Cardiac muscle cell (in vitro differentiated cells and primary cell): ENCODE results near the gene ZNF609. TPM values are rescaled to one million over a fixed set of nuclear protein-coding genes. Genes with fewer than 3 reads are reported as not detected.
"Not testable (repeated sequence)": the region's sequence is repeated elsewhere in the genome, so short reads cannot be mapped to it uniquely, and the experiment has no call there.

Experiments
- DNase-seq, 2 donors: peaks; one replicate each; pipeline versions ENCODE4 v3.0.0 to v3.0.0-alpha.2; 2010 to 2017; ENCODE audit warnings: low read depth in 1 of 2, low spot score in 1 of 2
- H3K27ac ChIP-seq: fragments of 200-600 bp; sonication (generic); 2 replicates; pipeline ENCODE4 v1.5.1; 2016
- H3K27me3 ChIP-seq: fragments of 200-600 bp; sonication (generic); 2 replicates; pipeline ENCODE4 v1.6.0; 2016; ENCODE audit warnings: control low read depth
- H3K36me3 ChIP-seq: fragments of 200-600 bp; sonication (generic); 2 replicates; pipeline ENCODE4 v1.5.1; 2016; ENCODE audit warnings: control low read depth
- H3K4me1 ChIP-seq: fragments of 200-600 bp; sonication (generic); 2 replicates; pipeline ENCODE4 v1.8.1; 2017; ENCODE audit warnings: low read depth, mild to moderate bottlenecking, mixed run types
- H3K4me3 ChIP-seq: fragments of 200-600 bp; sonication (generic); 2 replicates; pipeline ENCODE4 v1.5.1; 2016; ENCODE audit warnings: mild to moderate bottlenecking
- H3K9me3 ChIP-seq: fragments of 200-600 bp; sonication (generic); 2 replicates; pipeline ENCODE4 v1.5.1; 2017; ENCODE audit warnings: low read depth, mild to moderate bottlenecking, control low read depth
- CTCF ChIP-seq: IDR thresholded peaks from 2 replicates; pipeline ENCODE4 v1.5.1; 2012; ENCODE audit warnings: low read depth, mild to moderate bottlenecking, low read length
- polyA plus RNA-seq: library from polyadenylated mRNA; unstranded; fragments of >200 nt; fragmentation: Nextera tagmentation; extraction: Ambion mirVana; gene quantifications from 2 replicates; pipeline ENCODE4 v1.2.1, GENCODE V29; 2016
- total RNA-seq: library from RNA; depleted of rRNA; stranded (reverse); fragments of >200 nt; gene quantifications from 2 replicates; pipeline ENCODE4 v1.2.3, GENCODE V29; 2016

Gene ZNF609
- total and polyA plus RNA-seq, 2 experiments from 2014 or later: 25.6 to 41.4 TPM

- Histone ChIP-seq H3K4me1 (peaks cover 1% of the 10 kb centered on the region), H3K27me3 (no peaks in the 10 kb centered on the region), H3K27ac (no peak overlapping the region), H3K36me3 (no peaks in the 10 kb centered on the region), H3K4me3 (no peak overlapping the region), H3K9me3 (no peaks in the 10 kb centered on the region)
- DNase-seq: no peak
- no peak for TF ChIP-seq CTCF
Measured at GRCh38 chr15:64480891-64481290, 20.5 kb downstream of the ZNF609 start.

GRCh38 chr15:64483749-64484148, 23.4 kb downstream of the ZNF609 start:
- DNase-seq: no peak
- no peaks in the 10 kb centered on the region for H3K9me3 ChIP-seq
- TF ChIP-seq CTCF: no peak

GRCh38 chr15:64485796-64486195, 25.4 kb downstream of the ZNF609 start:
- Histone ChIP-seq H3K27me3 (no peaks in the 10 kb centered on the region), H3K4me1 (peaks cover 5% of the 10 kb centered on the region), H3K9me3 (no peaks in the 10 kb centered on the region), H3K4me3 (no peak overlapping the region), H3K27ac (no peak overlapping the region), H3K36me3 (no peaks in the 10 kb centered on the region)
- DNase-seq: no peak
- TF ChIP-seq CTCF: no peak

More at GRCh38 chr15:64483749-64484148, 23.4 kb downstream of the ZNF609 start:
- Histone ChIP-seq H3K27ac (no peak overlapping the region), H3K27me3 (no peaks in the 10 kb centered on the region), H3K36me3 (no peaks in the 10 kb centered on the region), H3K4me3 (no peak overlapping the region), H3K4me1 (no peaks in the 10 kb centered on the region)

GRCh38 chr15:64490598-64491259, 30.4 kb downstream of the ZNF609 start:
- H3K27ac ChIP-seq: no peak overlapping the region
- DNase-seq: peak in 1 of 2 donors; percentile 39
- no peaks in the 10 kb centered on the region for H3K36me3 ChIP-seq
- TF ChIP-seq CTCF: no peak
- no peak overlapping the region for H3K4me3 ChIP-seq
- no peaks in the 10 kb centered on the region for H3K27me3 ChIP-seq
- peaks cover 11% of the 10 kb centered on the region for H3K4me1 ChIP-seq
- H3K9me3 ChIP-seq: no peaks in the 10 kb centered on the region

GRCh38 chr15:64493641-64494040, 33.3 kb downstream of the ZNF609 start:
- Histone ChIP-seq H3K4me1 (peaks cover 27% of the 10 kb centered on the region), H3K36me3 (no peaks in the 10 kb centered on the region), H3K27me3 (no peaks in the 10 kb centered on the region), H3K27ac (peak overlapping the region; percentile 6), H3K9me3 (no peaks in the 10 kb centered on the region), H3K4me3 (no peak overlapping the region)
- peak in 1 of 2 donors; percentile 36 for DNase-seq
- TF ChIP-seq CTCF: no peak

- H3K27ac ChIP-seq, H3K4me3 ChIP-seq, H3K27me3 ChIP-seq, DNase-seq, H3K9me3 ChIP-seq, H3K36me3 ChIP-seq: not testable (repeated sequence)
- H3K4me1 ChIP-seq: peaks cover 22% of the 10 kb centered on the region
Measured at GRCh38 chr15:64495968-64496367, 35.6 kb downstream of the ZNF609 start.
